Peyer's patch (tissue), 4 donors: ENCODE results near the gene GPR25.

Source experiments
- CTCF ChIP-seq, 6 experiments: fragments of 450-650 bp in 4 of 6; fragments of 200-600 bp in 2 of 6; sonication (generic) in 1 of 6; IDR thresholded peaks; one replicate each; pipeline ENCODE4 v1.5.1; 2017 to 2019; ENCODE audit warnings: antibody characterized with exemption in 6 of 6, mild to moderate bottlenecking in 3 of 6, moderate library complexity in 1 of 6
- POLR2A ChIP-seq, 2 donors: fragments of 450-650 bp; IDR thresholded peaks; one replicate each; pipeline ENCODE4 v1.5.1; 2017; ENCODE audit warnings: antibody characterized with exemption in 2 of 2, mild to moderate bottlenecking in 2 of 2, moderate library complexity in 2 of 2

GRCh38 chr1:200919386-200919785 lies 46.6 kb downstream of the GPR25 start:
- no peak for TF ChIP-seq POLR2A (IDR thresholded peaks at IDR 0.05)
- TF ChIP-seq CTCF (IDR thresholded peaks at IDR 0.05), result no peak
